Measurements from ENCODE around the gene HSPBAP1. TPM values are rescaled to one million over a fixed set of nuclear protein-coding genes. Genes with fewer than 3 reads are reported as not detected.
"Not testable (repeated sequence)": the region's sequence is repeated elsewhere in the genome, so short reads cannot be mapped to it uniquely, and the experiment has no call there.

HSPBAP1 gene
- total RNA-seq, 1 donor from 2014 or later: 11.6 TPM

GRCh38 chr3:122725106-122725505, 68.5 kb downstream of the HSPBAP1 start:
- H3K36me3 Mint-ChIP-seq (ENCODE audit: low read depth, unreplicated experiment): peaks cover 32% of the 10 kb centered on the region
- H3K9me3 Mint-ChIP-seq (ENCODE audit: unreplicated experiment): no peaks in the 10 kb centered on the region
- no peaks in the 10 kb centered on the region for H3K4me1 Mint-ChIP-seq (ENCODE audit: unreplicated experiment)
- H3K4me3 Mint-ChIP-seq (ENCODE audit: unreplicated experiment): no peak overlapping the region
- DNase-seq (ENCODE audit: low spot score): no peak
- no peak for TF ChIP-seq CTCF (IDR thresholded peaks at IDR 0.05; ENCODE audit: unreplicated experiment)
- H3K27ac Mint-ChIP-seq (ENCODE audit: unreplicated experiment): no peak overlapping the region
- H3K27me3 Mint-ChIP-seq (ENCODE audit: unreplicated experiment): no peaks in the 10 kb centered on the region

GRCh38 chr3:122719273-122719921, 74.2 kb downstream of the HSPBAP1 start:
- TF ChIP-seq CTCF (IDR thresholded peaks at IDR 0.05; ENCODE audit: unreplicated experiment): no peak
- H3K27me3 Mint-ChIP-seq (ENCODE audit: unreplicated experiment): no peaks in the 10 kb centered on the region
- peaks cover 10% of the 10 kb centered on the region for H3K4me1 Mint-ChIP-seq (ENCODE audit: unreplicated experiment)
- DNase-seq (ENCODE audit: low spot score): no peak
- no peak overlapping the region for H3K4me3 Mint-ChIP-seq (ENCODE audit: unreplicated experiment)
- H3K27ac Mint-ChIP-seq (ENCODE audit: unreplicated experiment): no peak overlapping the region
- H3K9me3 Mint-ChIP-seq (ENCODE audit: unreplicated experiment): no peaks in the 10 kb centered on the region
- H3K36me3 Mint-ChIP-seq (ENCODE audit: low read depth, unreplicated experiment): peaks cover 42% of the 10 kb centered on the region

- Mint-ChIP-seq H3K4me3 (ENCODE audit: unreplicated experiment) (peak overlapping the region; percentile 35), H3K9me3 (ENCODE audit: unreplicated experiment) (no peaks in the 10 kb centered on the region), H3K36me3 (ENCODE audit: low read depth, unreplicated experiment) (peaks cover 39% of the 10 kb centered on the region), H3K27me3 (ENCODE audit: unreplicated experiment) (no peaks in the 10 kb centered on the region), H3K27ac (ENCODE audit: unreplicated experiment) (no peak overlapping the region), H3K4me1 (ENCODE audit: unreplicated experiment) (peaks cover 10% of the 10 kb centered on the region)
- no peak for TF ChIP-seq CTCF (IDR thresholded peaks at IDR 0.05; ENCODE audit: unreplicated experiment)
- no peak for DNase-seq (ENCODE audit: low spot score)
These were observed 77.0 kb downstream of the HSPBAP1 start for GRCh38 chr3:122716667-122717066.

GRCh38 chr3:122714273-122714672, 79.4 kb downstream of the HSPBAP1 start:
- DNase-seq (ENCODE audit: low spot score): no peak
- H3K4me3 Mint-ChIP-seq (ENCODE audit: unreplicated experiment): no peak overlapping the region
- H3K9me3 Mint-ChIP-seq (ENCODE audit: unreplicated experiment): no peaks in the 10 kb centered on the region
- peaks cover 48% of the 10 kb centered on the region for H3K36me3 Mint-ChIP-seq (ENCODE audit: low read depth, unreplicated experiment)
- H3K4me1 Mint-ChIP-seq (ENCODE audit: unreplicated experiment): peaks cover 10% of the 10 kb centered on the region
- no peaks in the 10 kb centered on the region for H3K27me3 Mint-ChIP-seq (ENCODE audit: unreplicated experiment)
- no peak for TF ChIP-seq CTCF (IDR thresholded peaks at IDR 0.05; ENCODE audit: unreplicated experiment)
- H3K27ac Mint-ChIP-seq (ENCODE audit: unreplicated experiment): no peak overlapping the region

GRCh38 chr3:122710616-122711251, 82.9 kb downstream of the HSPBAP1 start:
- not testable (repeated sequence) for H3K9me3 Mint-ChIP-seq (ENCODE audit: unreplicated experiment); H3K4me3 Mint-ChIP-seq (ENCODE audit: unreplicated experiment); H3K4me1 Mint-ChIP-seq (ENCODE audit: unreplicated experiment); H3K27ac Mint-ChIP-seq (ENCODE audit: unreplicated experiment); DNase-seq (ENCODE audit: low spot score); H3K27me3 Mint-ChIP-seq (ENCODE audit: unreplicated experiment)
- peaks cover 30% of the 10 kb centered on the region for H3K36me3 Mint-ChIP-seq (ENCODE audit: low read depth, unreplicated experiment)

All from endothelial cell (in vitro differentiated cells).